ENCODE data around the gene S100A7A.

Gene S100A7A

DNA sequence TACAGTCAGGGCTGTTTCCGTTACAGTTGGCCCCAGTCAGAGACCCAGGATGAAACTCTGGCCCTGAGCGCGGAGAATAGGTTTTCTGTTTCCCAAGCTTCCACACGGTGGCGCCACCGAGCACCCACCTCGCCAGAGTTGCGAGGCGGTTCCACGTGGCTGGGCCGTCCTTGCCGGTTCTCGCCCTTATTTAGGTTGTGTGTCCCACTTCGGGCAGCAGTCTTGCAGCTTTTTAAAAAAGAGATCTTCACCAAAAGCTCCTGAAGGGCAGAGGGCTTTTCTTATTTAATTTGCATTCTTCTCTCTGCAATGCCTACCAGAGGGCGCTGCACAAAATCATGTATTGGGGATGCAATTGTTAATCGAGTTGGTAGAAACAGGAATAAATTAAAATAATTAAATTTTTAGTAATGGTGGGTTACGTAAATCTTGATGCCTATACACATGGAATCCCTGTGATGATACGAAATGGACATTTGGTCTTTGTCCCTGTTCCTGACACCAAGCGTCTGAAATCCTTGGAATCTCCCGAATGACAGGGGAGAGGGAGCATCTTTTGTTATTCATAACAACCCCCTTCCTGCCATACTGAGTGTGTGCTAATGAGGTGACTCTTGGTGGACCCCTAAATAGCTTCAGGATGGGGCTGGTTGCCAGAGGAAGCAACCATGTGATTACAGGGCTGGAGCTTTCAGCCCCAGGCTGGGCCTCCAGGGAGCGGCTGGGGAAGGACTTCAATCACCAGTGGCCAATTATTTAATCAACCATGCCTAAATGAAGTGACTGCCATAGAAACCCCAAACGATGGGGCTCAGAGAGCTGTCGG lies 49.7 kb downstream of the S100A7A start:
- DNase-seq = no peak

DNA sequence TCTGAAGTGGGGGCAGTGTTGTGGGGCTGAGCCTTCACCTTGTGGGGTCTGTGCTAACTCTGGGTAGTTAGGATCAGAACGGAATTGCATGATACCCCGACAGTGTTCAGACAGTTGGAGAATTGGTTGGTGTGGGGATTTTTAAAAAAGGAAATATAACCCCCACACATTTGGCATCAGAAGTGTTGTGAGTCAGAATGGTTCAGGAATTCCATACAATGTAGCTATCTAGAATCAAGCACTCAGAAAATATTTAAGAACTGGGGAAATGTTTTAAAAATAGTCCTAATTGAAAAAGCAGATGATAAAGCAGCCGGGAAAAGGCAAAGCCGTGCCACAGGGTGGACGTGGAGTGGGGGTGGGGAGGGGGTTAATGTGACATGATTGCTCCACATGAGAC lies 50.6 kb downstream of the S100A7A start:
- DNase-seq = no peak

DNA sequence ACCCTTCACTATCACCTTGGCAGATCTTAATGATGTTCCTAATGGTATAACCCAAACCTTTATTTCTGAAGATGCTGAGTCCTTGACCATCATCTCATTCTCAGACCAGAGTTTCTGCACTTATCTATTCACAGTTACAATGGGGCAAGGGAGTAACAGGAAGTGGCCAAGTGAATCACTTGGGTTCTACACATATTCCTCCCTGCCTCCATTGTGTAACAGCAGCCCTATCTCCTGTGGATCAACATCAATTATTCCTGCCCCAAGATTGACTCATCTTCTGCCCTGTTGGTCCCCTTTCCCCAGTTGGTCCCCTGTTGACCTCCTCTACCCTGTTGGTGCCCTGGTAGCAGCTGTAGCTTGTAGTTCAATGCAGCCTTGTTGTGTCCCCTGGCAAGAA lies 54.4 kb downstream of the S100A7A start:
- DNase-seq = no peak

Data from NCI-H748 treated with DMSO at 0.1 percent for 48 hours (cell line).